Tibial artery (tissue), 4 donors: ENCODE results near the gene WDR20.
A peak's percentile ranks its signal among the peaks of the same experiment; 100 is the strongest.

ENCODE experiments used
- DNase-seq, 2 donors: peaks; one replicate each; pipeline ENCODE4 v3.0.0-alpha.2; 2019
- H3K27ac ChIP-seq, 2 donors: fragments of 200-600 bp; sonication (generic) in 1 of 2; 1 replicate in 1 of 2; 2 replicates in 1 of 2; pipeline ENCODE4 v1.5.1; 2018 to 2019; ENCODE audit warnings: mild to moderate bottlenecking in 1 of 2
- H3K27me3 ChIP-seq, 2 donors: fragments of 200-600 bp; sonication (generic) in 1 of 2; one replicate each; pipeline versions ENCODE4 v1.5.1 to v1.6.0; 2016 to 2019
- H3K36me3 ChIP-seq, 3 donors: fragments of 200-600 bp; sonication (generic) in 2 of 3; one replicate each; pipeline ENCODE4 v1.5.1; 2016 to 2019; ENCODE audit warnings: mild to moderate bottlenecking in 2 of 3
- H3K4me1 ChIP-seq, 4 donors: fragments of 200-600 bp; sonication (generic) in 2 of 4; 1 replicate in 3 of 4; 2 replicates in 1 of 4; pipeline ENCODE4 v1.5.1; 2016 to 2019
- H3K4me3 ChIP-seq, 2 donors: fragments of 200-600 bp; sonication (generic) in 1 of 2; 1 replicate in 1 of 2; 2 replicates in 1 of 2; pipeline ENCODE4 v1.5.1; 2018 to 2019; ENCODE audit warnings: mild to moderate bottlenecking in 2 of 2
- H3K9me3 ChIP-seq, 3 donors: fragments of 200-600 bp; sonication (generic) in 1 of 3; one replicate each; pipeline ENCODE4 v1.5.1; 2016 to 2019
- intact Hi-C: fragments of 100-400 bp; cut with DNase I; formaldehyde crosslinking; loops from one replicate; pipeline ENCODE4 v1.15.0; 2023; ENCODE audit warnings: low total_unique reads
- TF ChIP-seq, protein P1 (sequence below), 2 experiments: fragments of 200-600 bp in 1 of 2; fragments of 450-650 bp in 1 of 2; IDR thresholded peaks; one replicate each; pipeline ENCODE4 v1.5.1; 2017 to 2019; ENCODE audit warnings: antibody characterized with exemption in 2 of 2, mild to moderate bottlenecking in 1 of 2, moderate library complexity in 1 of 2

WDR20 gene

DNA sequence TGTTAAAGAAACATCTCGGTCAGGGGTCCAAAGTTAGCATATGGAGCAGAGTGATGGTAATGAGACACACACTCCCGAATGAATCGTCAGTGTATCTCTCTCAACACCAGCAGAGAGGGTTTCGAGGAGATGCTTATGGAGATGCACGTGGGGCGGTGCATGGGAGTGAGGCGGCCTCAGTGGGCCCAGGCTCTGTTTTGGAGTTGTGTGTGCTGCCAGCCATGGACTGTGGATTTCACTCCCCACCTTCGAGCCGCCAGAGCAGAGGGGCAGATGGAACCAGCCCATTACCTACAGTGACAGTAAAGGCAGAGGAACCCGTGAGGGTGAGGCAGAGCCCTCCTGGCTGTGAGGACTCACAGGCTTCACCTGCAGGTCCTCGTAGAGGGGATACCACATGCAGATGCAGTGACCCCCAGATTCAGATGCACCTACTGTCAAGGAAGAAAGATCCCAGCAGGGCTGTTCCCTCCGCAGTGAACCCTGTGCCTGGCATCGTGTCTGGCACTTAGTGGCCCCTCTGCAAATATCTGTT lies 68.2 kb downstream of the WDR20 start:
- Histone ChIP-seq H3K4me3 (no peak overlapping the region), H3K9me3 (no peaks in the 10 kb centered on the region), H3K27ac (no peak overlapping the region), H3K4me1 (no peaks in the 10 kb centered on the region), H3K36me3 (peaks cover 21 to 93% (median 34%) of the 10 kb centered on the region in 3 donors), H3K27me3 (no peaks in the 10 kb centered on the region)
- DNase-seq = no peak
- intact Hi-C loops = no loop called here
- TF ChIP-seq, protein P1, sequence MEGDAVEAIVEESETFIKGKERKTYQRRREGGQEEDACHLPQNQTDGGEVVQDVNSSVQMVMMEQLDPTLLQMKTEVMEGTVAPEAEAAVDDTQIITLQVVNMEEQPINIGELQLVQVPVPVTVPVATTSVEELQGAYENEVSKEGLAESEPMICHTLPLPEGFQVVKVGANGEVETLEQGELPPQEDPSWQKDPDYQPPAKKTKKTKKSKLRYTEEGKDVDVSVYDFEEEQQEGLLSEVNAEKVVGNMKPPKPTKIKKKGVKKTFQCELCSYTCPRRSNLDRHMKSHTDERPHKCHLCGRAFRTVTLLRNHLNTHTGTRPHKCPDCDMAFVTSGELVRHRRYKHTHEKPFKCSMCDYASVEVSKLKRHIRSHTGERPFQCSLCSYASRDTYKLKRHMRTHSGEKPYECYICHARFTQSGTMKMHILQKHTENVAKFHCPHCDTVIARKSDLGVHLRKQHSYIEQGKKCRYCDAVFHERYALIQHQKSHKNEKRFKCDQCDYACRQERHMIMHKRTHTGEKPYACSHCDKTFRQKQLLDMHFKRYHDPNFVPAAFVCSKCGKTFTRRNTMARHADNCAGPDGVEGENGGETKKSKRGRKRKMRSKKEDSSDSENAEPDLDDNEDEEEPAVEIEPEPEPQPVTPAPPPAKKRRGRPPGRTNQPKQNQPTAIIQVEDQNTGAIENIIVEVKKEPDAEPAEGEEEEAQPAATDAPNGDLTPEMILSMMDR (IDR thresholded peaks at IDR 0.05) = no peak

DNA sequence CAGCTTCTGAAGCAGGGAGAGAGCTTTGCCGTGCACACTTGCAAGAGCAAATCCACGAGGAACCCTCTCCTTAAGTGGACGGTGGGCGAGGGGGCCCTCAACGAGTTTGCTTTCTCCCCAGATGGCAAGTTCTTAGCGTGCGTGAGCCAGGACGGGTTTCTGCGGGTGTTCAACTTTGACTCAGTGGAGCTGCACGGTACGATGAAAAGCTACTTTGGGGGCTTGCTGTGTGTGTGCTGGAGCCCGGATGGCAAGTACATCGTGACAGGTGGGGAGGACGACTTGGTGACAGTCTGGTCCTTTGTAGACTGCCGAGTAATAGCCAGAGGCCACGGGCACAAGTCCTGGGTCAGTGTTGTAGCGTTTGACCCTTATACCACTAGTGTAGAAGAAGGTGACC lies 69.0 kb downstream of the WDR20 start:
- Histone ChIP-seq H3K27ac (no peak overlapping the region), H3K4me3 (no peak overlapping the region), H3K4me1 (no peaks in the 10 kb centered on the region), H3K27me3 (no peaks in the 10 kb centered on the region), H3K9me3 (no peaks in the 10 kb centered on the region), H3K36me3 (peaks cover 21 to 89% (median 34%) of the 10 kb centered on the region in 3 donors)
- peak in 1 of 2 donors; percentile 38 for DNase-seq
- TF ChIP-seq, protein P1 (IDR thresholded peaks at IDR 0.05) = no peak
- intact Hi-C loops = no loop called here

DNA sequence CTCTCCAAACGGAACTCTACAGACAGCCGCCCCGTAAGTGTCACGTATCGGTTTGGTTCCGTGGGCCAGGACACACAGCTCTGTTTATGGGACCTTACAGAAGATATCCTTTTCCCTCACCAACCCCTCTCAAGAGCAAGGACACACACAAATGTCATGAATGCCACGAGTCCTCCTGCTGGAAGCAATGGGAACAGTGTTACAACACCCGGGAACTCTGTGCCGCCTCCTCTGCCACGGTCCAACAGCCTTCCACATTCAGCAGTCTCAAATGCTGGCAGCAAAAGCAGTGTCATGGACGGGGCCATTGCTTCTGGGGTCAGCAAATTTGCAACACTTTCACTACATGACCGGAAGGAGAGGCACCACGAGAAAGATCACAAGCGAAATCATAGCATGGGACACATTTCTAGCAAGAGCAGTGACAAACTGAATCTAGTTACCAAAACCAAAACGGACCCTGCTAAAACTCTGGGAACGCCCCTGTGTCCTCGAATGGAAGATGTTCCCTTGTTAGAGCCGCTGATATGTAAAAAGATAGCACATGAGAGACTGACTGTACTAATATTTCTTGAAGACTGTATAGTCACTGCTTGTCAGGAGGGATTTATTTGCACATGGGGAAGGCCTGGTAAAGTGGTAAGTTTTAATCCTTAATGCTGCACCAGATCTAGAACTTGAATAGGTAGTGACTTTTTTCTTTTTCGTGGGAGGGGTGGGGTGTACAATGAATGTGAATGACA lies 69.7 kb downstream of the WDR20 start:
- Histone ChIP-seq H3K27ac (no peak overlapping the region), H3K9me3 (no peaks in the 10 kb centered on the region), H3K27me3 (no peaks in the 10 kb centered on the region), H3K4me1 (peaks cover 0 to 3% (median 0%) of the 10 kb centered on the region in 4 donors), H3K4me3 (no peak overlapping the region), H3K36me3 (peaks cover 21 to 84% (median 27%) of the 10 kb centered on the region in 3 donors)
- TF ChIP-seq, protein P1 (IDR thresholded peaks at IDR 0.05) = no peak
- peak in 1 of 2 donors; percentile 50 for DNase-seq
- intact Hi-C loops = no loop called here

DNA sequence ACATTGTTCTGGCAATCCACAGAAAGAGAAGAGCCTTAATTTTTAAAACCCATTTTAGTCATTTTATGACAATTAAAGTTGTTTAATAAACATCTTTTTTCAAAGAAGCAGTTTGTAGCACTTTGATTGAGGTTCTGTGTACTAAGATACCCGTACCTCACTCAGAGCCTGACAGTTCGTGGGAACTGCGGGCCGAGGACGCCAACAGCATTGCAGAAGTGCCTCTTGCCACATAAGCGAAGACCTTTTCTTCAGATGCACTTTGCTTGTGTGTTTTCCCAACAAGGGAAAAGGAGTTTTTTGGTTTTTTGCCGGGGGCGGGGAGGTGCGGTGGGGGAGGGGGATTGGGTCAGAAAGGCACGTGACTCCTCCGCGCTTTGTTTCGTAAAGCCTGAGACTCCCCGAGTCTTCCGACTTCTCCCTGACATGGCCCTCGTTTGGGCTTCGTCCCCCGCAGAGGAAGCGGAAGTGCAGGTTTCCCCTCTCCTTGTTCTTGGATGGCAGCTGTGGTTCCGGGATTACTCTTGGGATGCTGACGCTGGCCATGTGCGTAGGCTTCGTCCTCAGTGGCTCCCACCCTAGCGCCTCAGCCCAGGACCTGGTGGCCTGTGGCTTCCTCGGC lies 70.8 kb downstream of the WDR20 start:
- Histone ChIP-seq H3K9me3 (no peaks in the 10 kb centered on the region), H3K4me3 (no peak overlapping the region), H3K27me3 (no peaks in the 10 kb centered on the region), H3K36me3 (peaks cover 17 to 73% (median 26%) of the 10 kb centered on the region in 3 donors), H3K27ac (no peak overlapping the region), H3K4me1 (peaks cover 0 to 15% (median 8%) of the 10 kb centered on the region in 4 donors)
- peak in 1 of 2 donors; percentile 56 for DNase-seq
- intact Hi-C loops = no loop called here
- TF ChIP-seq, protein P1 (IDR thresholded peaks at IDR 0.05) = no peak

DNA sequence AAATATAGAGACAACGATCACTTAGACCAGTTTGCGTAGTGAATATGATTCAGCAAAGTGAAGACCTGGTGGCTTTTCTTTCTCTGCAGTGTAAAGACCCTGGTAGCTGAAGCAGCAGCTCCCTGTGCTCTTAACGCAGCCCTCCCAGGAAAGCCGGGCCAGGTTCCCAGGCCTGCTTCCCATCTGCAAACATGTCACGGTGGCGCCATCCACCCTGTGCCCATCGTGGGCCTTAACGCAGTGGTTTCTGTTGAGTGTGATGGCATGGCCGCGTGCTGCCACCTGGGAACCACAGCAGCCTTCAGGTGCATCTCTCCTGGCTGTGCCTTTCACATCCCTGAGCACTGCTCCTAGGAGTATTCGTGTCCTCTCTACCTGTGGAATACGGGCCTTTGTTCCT lies 71.5 kb downstream of the WDR20 start:
- intact Hi-C loops = no loop called here
- DNase-seq = no peak
- TF ChIP-seq, protein P1 (IDR thresholded peaks at IDR 0.05) = no peak
- H3K27me3 ChIP-seq = no peaks in the 10 kb centered on the region
- H3K36me3 ChIP-seq = peaks cover 13 to 66% (median 26%) of the 10 kb centered on the region in 3 donors
- H3K27ac ChIP-seq = no peak overlapping the region
- peaks cover 0 to 20% (median 12%) of the 10 kb centered on the region in 4 donors for H3K4me1 ChIP-seq
- no peaks in the 10 kb centered on the region for H3K9me3 ChIP-seq
- no peak overlapping the region for H3K4me3 ChIP-seq
